B cell (primary cell): ENCODE measurements around the gene JSRP1. TPM values are rescaled to one million over a fixed set of nuclear protein-coding genes. Genes with fewer than 3 reads are reported as not detected.

Experiments
- ATAC-seq: fragments of 200-7000 bp; cut with Tn5 transposase; one replicate; pipeline ENCODE4 v1.10.0; 2021; ENCODE audit warnings: low read depth, mild to moderate bottlenecking, moderate number of reproducible peaks, moderate library complexity
- CTCF ChIA-PET: fragments of 350-600 bp; sonication (Branson Sonifier 250); formaldehyde crosslinking; loops from one replicate; lab custom pipeline; 2021; ENCODE audit warnings: antibody characterized with exemption, inconsistent platforms; lab: Charles Lee
- POLR2A ChIA-PET: fragments of 350-600 bp; sonication (Branson Sonifier 250); formaldehyde crosslinking; loops from one replicate; lab custom pipeline; 2021; ENCODE audit warnings: antibody characterized with exemption; lab: Charles Lee
- DNase-seq: peaks from one replicate; pipeline ENCODE4 v3.0.0; 2013
- H2AFZ ChIP-seq: 2 replicates; pipeline ENCODE4 v1.6.1; 2012; ENCODE audit warnings: mild to moderate bottlenecking, low read depth, low read length; ENCODE audit not compliant: insufficient read depth, poor library complexity, severe bottlenecking
- H3K27ac ChIP-seq, 2 donors: 1 replicate in 1 of 2; 2 replicates in 1 of 2; pipeline ENCODE4 v1.5.1; 2012 to 2013; ENCODE audit warnings: low read length in 2 of 2, mild to moderate bottlenecking in 2 of 2, moderate library complexity in 1 of 2
- H3K27me3 ChIP-seq, 4 experiments: fragments of 200-600 bp in 1 of 4; sonication (generic) in 1 of 4; replicated peaks in 1 of 4; 1 replicate in 2 of 4; 2 replicates in 2 of 4; pipeline versions ENCODE4 v1.6.1 to v1.7.0; 2013 to 2016; ENCODE audit warnings: low read length in 3 of 4, mild to moderate bottlenecking in 2 of 4, mixed read lengths in 1 of 4, moderate library complexity in 1 of 4; ENCODE audit not compliant: insufficient read depth in 4 of 4, control insufficient read depth in 3 of 4; ENCODE audit errors: control extremely low read depth in 1 of 4
- H3K36me3 ChIP-seq, 2 experiments: replicated peaks in 1 of 2; 1 replicate in 1 of 2; 2 replicates in 1 of 2; pipeline versions ENCODE4 v1.6.1 to v1.7.1; 2013; ENCODE audit warnings: low read length in 1 of 2; ENCODE audit not compliant: insufficient read depth in 2 of 2, control insufficient read depth in 1 of 2; ENCODE audit errors: control extremely low read depth in 1 of 2, extremely low read depth in 1 of 2
- H3K4me1 ChIP-seq, 2 donors: fragments of 200-600 bp in 1 of 2; sonication (generic) in 1 of 2; 1 replicate in 1 of 2; 2 replicates in 1 of 2; pipeline versions ENCODE4 v1.5.1 to v1.6.1; 2013 to 2017; ENCODE audit warnings: low read length in 2 of 2; ENCODE audit not compliant: control insufficient read depth in 2 of 2, insufficient read depth in 2 of 2
- H3K4me2 ChIP-seq: replicated peaks from 2 replicates; pipeline ENCODE3; 2012; ENCODE audit warnings: mild to moderate bottlenecking, low read depth, low read length; ENCODE audit not compliant: poor library complexity, severe bottlenecking
- H3K4me3 ChIP-seq, 5 experiments: fragments of 200-600 bp in 1 of 5; sonication (generic) in 1 of 5; 1 replicate in 3 of 5; 2 replicates in 2 of 5; pipeline versions ENCODE4 v1.5.1 to v1.7.0; 2011 to 2016; ENCODE audit warnings: low read length in 4 of 5, mild to moderate bottlenecking in 4 of 5, low read depth in 2 of 5, control low read depth in 1 of 5, moderate library complexity in 1 of 5; ENCODE audit not compliant: insufficient read depth in 1 of 5; ENCODE audit errors: control extremely low read depth in 1 of 5, extremely low read depth in 1 of 5
- H3K79me2 ChIP-seq: fragments of 200-600 bp; sonication (generic); one replicate; pipeline ENCODE4 v1.6.0; 2016; ENCODE audit warnings: low read length; ENCODE audit not compliant: control insufficient read depth, insufficient read depth
- H3K9ac ChIP-seq: fragments of 200-600 bp; sonication (generic); 2 replicates; pipeline ENCODE4 v1.6.1; 2017; ENCODE audit warnings: mild to moderate bottlenecking, low read length, moderate library complexity
- H3K9me3 ChIP-seq, 3 donors: one replicate each; pipeline versions ENCODE4 v1.6.1 to v1.7.1; 2013; ENCODE audit warnings: low read length in 2 of 3; ENCODE audit not compliant: control insufficient read depth in 2 of 3, insufficient read depth in 1 of 3; ENCODE audit errors: control extremely low read depth in 1 of 3
- H4K20me1 ChIP-seq: 2 replicates; pipeline ENCODE4 v1.6.0; 2012; ENCODE audit warnings: mild to moderate bottlenecking, low read length; ENCODE audit not compliant: insufficient read depth, control insufficient read depth, poor library complexity, severe bottlenecking
- H3K27ac Mint-ChIP-seq: one replicate; pipeline ENCODE4 v1.8.0; 2021; ENCODE audit warnings: mixed read lengths
- H3K27me3 Mint-ChIP-seq: one replicate; pipeline ENCODE4 v1.8.0; 2021; ENCODE audit warnings: mixed read lengths
- H3K4me1 Mint-ChIP-seq: one replicate; pipeline ENCODE4 v1.8.0; 2021; ENCODE audit warnings: mixed read lengths
- H3K4me3 Mint-ChIP-seq: one replicate; pipeline ENCODE4 v1.8.0; 2021; ENCODE audit warnings: mixed read lengths
- H3K9me3 Mint-ChIP-seq: one replicate; pipeline ENCODE4 v1.8.0; 2022; ENCODE audit warnings: mixed read lengths; ENCODE audit not compliant: insufficient read depth
- EZH2 ChIP-seq: IDR thresholded peaks from 2 replicates; pipeline ENCODE4 v1.6.1; 2012; ENCODE audit warnings: borderline replicate concordance, low read depth, mild to moderate bottlenecking, moderate library complexity, low read length; ENCODE audit not compliant: insufficient read depth, poor library complexity, severe bottlenecking
- WGBS: methylation state at CpG from one replicate; pipeline ENCODE4 v1.1.5; 2013; ENCODE audit warnings: missing lambda C conversion rate; ENCODE audit not compliant: insufficient coverage; 5-methylcytosine and 5-hydroxymethylcytosine counted together
- intact Hi-C: fragments of 100-400 bp; cut with micrococcal nuclease; formaldehyde crosslinking; loops from one replicate; pipeline ENCODE4 v1.10.0; 2022
- polyA plus RNA-seq: library from polyadenylated mRNA; depleted of rRNA; stranded (reverse); fragments of >200 nt; gene quantifications from 2 replicates; pipeline ENCODE4 v1.2.3, GENCODE V29; 2012
- total RNA-seq, 2 donors: library from RNA; stranded (reverse); fragments of 120-200 nt in 1 of 2; gene quantifications; 1 replicate in 1 of 2; 2 replicates in 1 of 2; pipeline versions ENCODE4 v1.2.3 to v1.2.4, GENCODE V29; 2013 to 2022
- TF ChIP-seq, protein P1 (sequence below): fragments of 200-600 bp; IDR thresholded peaks from one replicate; pipeline ENCODE4 v1.8.0; 2022; ENCODE audit warnings: antibody characterized with exemption, mild to moderate bottlenecking

The JSRP1 gene
- total and polyA plus RNA-seq, 2 donors (not counting 1 experiment from before 2014, with no cell fraction given) = 2.1 to 3.0 TPM

- 24% methylated on average over 30 of the region's 34 CpGs for WGBS
- H2AFZ ChIP-seq = no peak overlapping the region
- Mint-ChIP-seq H3K4me3 (peak overlapping the region; percentile 81), H3K27me3 (no peaks in the 10 kb centered on the region), H3K9me3 (no peaks in the 10 kb centered on the region), H3K4me1 (peaks cover 57% of the 10 kb centered on the region), H3K27ac (peak overlapping the region; percentile 84)
- H3K27me3 ChIP-seq = no peaks in the 10 kb centered on the region
- peaks cover 0 to 49% of the 10 kb centered on the region in 2 experiments for H3K36me3 ChIP-seq
- H3K27ac ChIP-seq = peak overlapping the region; percentile 45 to 50
- ATAC-seq (no peak), DNase-seq (no peak)
- TF ChIP-seq EZH2 = no peak
- TF ChIP-seq, protein P1, sequence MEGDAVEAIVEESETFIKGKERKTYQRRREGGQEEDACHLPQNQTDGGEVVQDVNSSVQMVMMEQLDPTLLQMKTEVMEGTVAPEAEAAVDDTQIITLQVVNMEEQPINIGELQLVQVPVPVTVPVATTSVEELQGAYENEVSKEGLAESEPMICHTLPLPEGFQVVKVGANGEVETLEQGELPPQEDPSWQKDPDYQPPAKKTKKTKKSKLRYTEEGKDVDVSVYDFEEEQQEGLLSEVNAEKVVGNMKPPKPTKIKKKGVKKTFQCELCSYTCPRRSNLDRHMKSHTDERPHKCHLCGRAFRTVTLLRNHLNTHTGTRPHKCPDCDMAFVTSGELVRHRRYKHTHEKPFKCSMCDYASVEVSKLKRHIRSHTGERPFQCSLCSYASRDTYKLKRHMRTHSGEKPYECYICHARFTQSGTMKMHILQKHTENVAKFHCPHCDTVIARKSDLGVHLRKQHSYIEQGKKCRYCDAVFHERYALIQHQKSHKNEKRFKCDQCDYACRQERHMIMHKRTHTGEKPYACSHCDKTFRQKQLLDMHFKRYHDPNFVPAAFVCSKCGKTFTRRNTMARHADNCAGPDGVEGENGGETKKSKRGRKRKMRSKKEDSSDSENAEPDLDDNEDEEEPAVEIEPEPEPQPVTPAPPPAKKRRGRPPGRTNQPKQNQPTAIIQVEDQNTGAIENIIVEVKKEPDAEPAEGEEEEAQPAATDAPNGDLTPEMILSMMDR = no peak
- peak overlapping the region; percentile 86 for H3K4me2 ChIP-seq
- ChIA-PET CTCF (interaction anchor here (1.0 to 5.2 kb wide), 14 partner anchors 13 to 152 kb away, joined by 3 to 31 read pairs (median 6); no protein-coding TSS in a partner anchor), POLR2A (interaction anchor here (0.6 to 3.0 kb wide), 11 partner anchors 12 to 80 kb away, joined by 3 to 17 read pairs (median 4); no protein-coding TSS in a partner anchor)
- H3K9ac ChIP-seq = peak overlapping the region; percentile 22
- peaks cover 94% of the 10 kb centered on the region for H3K79me2 ChIP-seq
- peaks cover 90% of the 10 kb centered on the region for H4K20me1 ChIP-seq
- peaks cover 0 to 6% (median 0%) of the 10 kb centered on the region in 3 donors for H3K9me3 ChIP-seq
- H3K4me3 ChIP-seq = peak overlapping the region in 4 of 5 experiments; percentile 8 to 15 (median 12)
- peaks cover 39 to 57% of the 10 kb centered on the region in 2 donors for H3K4me1 ChIP-seq
- intact Hi-C loops = no loop called here
These were observed 16.1 kb downstream of the JSRP1 start for GRCh38 chr19:2239771-2240770.
